Fibroblast of lung (primary cell): ENCODE data around the gene ZBED3.

Experiments
- CTCF ChIP-seq, 2 donors: IDR thresholded peaks in 1 of 2; conservative IDR thresholded peaks in 1 of 2; 1 replicate in 1 of 2; 2 replicates in 1 of 2; pipeline ENCODE4 v1.5.1; 2011 to 2012; ENCODE audit warnings: low read length in 2 of 2, control low read depth in 1 of 2, inconsistent platforms in 1 of 2, low read depth in 1 of 2, mild to moderate bottlenecking in 1 of 2
- EZH2 ChIP-seq: IDR thresholded peaks from 2 replicates; pipeline ENCODE4 v1.5.1; 2012; ENCODE audit warnings: low read length, control low read depth, mild to moderate bottlenecking; ENCODE audit errors: missing control alignments

DNA sequence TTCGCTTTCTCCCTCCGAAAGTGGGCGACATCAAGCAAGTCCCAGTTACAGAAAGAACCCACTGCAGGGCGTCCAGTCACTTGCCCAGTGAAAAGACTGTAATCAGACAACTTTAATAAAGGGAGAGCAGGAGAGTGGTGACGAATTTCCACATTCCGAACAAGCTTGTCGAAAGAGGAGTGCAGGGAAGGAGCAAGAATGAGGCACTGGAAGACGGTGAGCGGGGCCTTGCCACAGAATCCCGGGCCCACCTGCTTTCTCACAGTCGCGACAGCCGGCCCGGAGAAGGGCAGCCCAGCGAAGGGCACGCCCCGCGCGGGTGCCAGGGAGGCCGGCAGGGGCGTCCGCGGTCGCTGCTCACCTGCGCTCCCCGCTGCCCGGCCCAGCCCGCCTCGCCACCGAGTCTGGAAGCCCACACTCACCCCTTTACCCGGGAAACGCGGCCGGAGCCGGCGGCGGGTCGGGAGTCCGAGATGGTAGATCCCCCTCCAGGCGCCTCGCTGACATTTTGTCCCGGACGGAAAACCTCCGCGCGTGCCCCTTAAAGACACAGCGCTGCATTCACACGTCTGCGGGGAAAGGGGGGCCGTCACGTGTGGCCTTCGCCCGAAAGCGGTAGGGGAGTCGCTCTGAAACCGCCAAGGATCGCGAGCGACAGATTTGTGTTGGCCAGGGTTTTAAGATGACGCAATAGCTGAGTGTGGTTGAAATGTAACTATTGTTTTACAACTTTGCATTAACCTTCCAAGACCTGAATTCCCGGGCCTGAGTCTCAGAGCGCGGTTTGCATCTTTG lies at the start of gene ZBED3:
- no peak for TF ChIP-seq EZH2
- peak; percentile 4 to 43 for TF ChIP-seq CTCF (conservative IDR thresholded peaks at IDR 0.05 in 1 of 2, IDR thresholded peaks at IDR 0.05 in 1 of 2; ENCODE audit: low read depth in 1 of 2, low read length in 2 of 2)
